GM20000 (cell line): ENCODE measurements around the gene PIP5K1A.
"Not testable (repeated sequence)": the region's sequence is repeated elsewhere in the genome, so short reads cannot be mapped to it uniquely, and the experiment has no call there.

Source experiments
- DNase-seq: peaks from one replicate; pipeline ENCODE4 v3.0.0; 2012; ENCODE audit warnings: low spot score
- TF ChIP-seq, protein P1 (sequence below): IDR thresholded peaks from 2 replicates; pipeline ENCODE4 v1.5.1; 2012; ENCODE audit warnings: mild to moderate bottlenecking, control low read depth; ENCODE audit errors: extremely low read depth, missing control alignments

PIP5K1A gene

DNA sequence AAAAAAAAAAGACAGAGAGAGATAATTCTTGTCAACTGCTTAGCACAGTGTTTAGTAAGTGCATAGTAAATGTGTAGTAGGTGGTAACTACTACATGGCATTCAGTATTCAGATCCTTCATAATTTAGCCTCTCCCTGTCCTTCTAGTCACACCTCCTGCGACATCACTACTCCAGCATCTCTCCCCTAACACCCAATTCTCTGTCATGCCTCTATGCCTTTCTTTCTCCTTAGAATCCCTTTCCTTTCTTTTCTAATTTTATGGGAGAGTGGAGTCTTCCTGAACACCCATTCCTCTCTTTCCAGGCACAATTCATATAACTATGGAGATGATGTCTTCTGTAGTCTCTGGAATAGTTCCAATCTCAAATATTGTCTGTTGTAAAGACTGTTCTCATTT is 4.5 kb upstream of the PIP5K1A start:
- no peak for DNase-seq
- TF ChIP-seq, protein P1, sequence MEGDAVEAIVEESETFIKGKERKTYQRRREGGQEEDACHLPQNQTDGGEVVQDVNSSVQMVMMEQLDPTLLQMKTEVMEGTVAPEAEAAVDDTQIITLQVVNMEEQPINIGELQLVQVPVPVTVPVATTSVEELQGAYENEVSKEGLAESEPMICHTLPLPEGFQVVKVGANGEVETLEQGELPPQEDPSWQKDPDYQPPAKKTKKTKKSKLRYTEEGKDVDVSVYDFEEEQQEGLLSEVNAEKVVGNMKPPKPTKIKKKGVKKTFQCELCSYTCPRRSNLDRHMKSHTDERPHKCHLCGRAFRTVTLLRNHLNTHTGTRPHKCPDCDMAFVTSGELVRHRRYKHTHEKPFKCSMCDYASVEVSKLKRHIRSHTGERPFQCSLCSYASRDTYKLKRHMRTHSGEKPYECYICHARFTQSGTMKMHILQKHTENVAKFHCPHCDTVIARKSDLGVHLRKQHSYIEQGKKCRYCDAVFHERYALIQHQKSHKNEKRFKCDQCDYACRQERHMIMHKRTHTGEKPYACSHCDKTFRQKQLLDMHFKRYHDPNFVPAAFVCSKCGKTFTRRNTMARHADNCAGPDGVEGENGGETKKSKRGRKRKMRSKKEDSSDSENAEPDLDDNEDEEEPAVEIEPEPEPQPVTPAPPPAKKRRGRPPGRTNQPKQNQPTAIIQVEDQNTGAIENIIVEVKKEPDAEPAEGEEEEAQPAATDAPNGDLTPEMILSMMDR, result no peak

DNA sequence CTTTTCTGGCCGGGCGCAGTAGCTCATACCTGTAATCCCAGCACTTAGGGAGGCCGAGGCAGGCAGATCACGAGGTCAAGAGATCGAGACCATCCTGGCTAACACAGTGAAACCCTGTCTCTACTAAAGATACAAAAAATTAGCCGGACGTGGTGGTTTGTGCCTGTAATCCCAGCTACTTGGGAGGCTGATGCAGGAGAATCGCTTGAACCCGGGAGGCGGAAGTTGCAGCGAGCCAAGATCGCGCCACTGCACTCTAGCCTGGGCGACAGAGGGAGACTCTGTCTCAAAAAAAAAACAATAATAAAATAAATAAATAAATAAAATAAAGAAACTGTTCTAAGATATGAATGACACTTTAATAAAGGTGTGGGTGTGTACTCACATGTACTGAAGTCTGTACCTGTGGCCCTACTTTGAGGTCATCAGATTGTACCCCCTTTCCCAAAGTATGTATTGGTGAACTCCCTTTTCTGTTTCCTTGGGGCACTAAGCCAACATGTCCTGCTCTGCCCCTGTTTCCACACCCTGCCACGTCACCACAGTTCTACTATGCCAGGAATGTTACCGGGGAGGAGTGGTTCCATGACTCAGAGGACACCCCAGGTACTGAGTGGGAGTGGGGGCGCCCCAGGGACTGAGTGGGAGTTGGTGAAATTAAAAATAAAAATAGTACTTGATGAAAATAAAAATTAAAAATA is 3.3 kb upstream of the PIP5K1A start:
- not testable (repeated sequence) for DNase-seq

DNA sequence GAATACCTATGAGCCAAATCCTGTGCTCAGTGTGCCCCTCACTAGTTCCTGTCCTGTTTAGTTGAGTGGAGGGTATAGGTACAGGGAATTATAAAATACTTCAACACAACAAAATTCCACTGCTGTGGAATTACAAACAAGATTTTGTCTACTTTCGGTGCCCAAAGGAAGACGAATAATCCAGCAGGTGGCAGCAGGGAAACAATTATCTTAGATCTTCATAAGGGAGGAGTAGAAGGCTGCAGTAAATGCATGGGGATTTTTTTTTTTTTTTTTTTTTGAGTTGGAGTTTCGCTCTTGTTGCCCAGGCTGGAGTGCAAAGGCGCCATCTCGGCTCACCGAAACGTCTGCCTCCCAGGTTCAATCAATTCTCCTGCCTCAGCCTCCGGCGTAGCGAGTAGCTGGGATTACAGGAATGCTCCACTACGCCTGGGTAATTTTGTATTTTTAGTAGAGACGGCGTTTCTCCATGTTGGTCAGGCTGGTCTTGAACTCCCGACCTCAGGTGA is 2.0 kb upstream of the PIP5K1A start:
- TF ChIP-seq, protein P1, result no peak
- peak; percentile 49 for DNase-seq

DNA sequence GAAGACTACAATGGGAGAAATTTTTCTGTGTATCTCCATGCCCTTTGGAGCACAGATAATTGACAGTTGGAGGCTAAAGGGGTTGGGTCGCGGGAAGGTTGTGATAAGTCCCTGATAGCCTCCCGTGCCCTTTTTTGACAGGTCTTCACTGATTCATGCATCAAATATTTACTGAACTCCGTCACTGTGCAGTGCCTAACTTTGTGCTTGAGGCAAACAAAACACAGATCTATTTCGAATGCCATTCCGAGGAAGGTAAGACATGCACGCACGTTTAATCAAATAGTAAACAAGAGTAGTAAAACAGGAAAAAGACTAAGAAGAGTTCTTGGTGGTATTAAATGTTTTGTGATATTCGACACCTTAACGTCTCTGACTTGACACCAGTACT is 494 bp upstream of the PIP5K1A start:
- TF ChIP-seq, protein P1, result no peak
- no peak for DNase-seq

DNA sequence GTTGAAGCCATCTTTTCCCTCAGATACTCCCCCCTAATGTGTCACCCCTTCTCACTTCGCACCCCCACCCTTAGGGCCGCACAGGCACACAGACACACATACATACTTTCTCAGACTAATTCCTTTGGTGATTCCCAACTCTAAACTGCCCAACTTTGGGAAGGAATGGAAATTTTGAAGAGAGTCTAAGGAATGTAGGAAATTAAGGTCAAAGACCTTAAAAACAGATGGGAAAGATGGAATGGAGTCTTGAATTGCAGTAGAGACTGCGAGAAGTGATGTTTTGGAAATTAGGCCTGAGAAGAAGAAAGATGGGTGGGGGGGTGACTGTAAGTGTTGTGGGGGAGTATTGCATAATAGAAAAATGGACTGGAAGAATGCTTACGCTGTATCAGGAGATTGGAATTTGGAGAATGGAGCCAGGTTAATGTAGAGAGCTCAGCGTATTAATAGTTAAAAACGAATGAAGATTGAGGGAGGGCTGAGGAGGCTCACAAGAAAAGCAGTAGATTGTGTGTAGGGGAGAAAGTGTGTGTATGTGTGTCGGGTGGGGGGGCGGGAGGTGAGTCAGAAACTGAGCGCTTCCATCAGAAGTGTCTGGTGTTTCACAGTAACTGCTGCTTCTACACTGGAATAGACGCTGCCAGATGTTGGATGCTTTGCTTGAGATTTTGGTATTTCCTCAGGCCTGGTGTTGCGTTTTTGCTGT is 1.7 kb downstream of the PIP5K1A start:
- DNase-seq, result no peak
- TF ChIP-seq, protein P1, result no peak

DNA sequence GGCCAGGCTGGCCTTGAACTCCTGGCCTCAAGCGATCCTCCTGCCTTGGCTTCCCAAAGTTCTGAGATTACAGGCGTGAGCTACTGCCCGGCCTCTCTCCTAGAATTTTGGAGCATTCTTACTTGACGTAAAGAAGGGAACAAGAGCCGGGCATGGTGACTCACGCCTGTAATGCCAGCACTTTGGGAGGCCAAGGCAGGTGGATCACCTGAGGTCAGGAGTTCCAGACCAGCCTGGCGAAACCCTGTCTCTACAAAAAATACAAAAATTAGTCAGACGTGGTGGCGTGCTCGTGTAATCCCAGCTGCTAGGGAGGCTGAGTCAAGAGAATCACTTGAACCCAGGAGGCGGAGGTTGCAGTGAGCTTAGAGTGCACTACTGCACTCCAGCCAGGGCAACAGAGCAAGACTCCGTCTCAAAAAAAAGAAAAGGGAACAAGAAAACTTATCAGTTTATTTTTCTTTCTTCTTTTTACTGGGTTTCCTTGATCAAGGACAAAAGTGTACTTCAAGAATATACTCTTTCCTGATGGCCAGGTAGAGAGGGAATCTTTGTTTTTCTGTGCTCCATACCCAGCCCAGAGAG is 7.1 kb downstream of the PIP5K1A start:
- not testable (repeated sequence) for DNase-seq

DNA sequence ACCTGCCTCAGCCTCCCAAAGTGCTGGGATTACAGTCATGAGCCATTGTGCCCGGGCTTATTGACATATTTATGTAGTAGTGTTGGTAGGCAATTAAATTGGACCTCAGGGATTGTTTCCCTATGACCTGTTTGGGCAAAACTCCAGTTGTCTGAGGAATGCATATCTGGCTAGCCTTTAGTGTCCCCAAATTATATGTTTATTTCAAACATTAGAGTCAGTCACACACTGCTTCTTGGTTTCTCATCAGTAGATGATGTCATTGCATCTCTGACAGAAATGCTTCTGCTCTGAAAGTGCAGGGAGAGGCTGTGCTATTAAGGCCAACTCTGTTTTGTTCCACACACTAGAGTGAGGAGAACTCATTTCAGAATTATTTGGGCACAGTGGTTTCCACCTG is 12.5 kb downstream of the PIP5K1A start:
- TF ChIP-seq, protein P1, result no peak
- no peak for DNase-seq

DNA sequence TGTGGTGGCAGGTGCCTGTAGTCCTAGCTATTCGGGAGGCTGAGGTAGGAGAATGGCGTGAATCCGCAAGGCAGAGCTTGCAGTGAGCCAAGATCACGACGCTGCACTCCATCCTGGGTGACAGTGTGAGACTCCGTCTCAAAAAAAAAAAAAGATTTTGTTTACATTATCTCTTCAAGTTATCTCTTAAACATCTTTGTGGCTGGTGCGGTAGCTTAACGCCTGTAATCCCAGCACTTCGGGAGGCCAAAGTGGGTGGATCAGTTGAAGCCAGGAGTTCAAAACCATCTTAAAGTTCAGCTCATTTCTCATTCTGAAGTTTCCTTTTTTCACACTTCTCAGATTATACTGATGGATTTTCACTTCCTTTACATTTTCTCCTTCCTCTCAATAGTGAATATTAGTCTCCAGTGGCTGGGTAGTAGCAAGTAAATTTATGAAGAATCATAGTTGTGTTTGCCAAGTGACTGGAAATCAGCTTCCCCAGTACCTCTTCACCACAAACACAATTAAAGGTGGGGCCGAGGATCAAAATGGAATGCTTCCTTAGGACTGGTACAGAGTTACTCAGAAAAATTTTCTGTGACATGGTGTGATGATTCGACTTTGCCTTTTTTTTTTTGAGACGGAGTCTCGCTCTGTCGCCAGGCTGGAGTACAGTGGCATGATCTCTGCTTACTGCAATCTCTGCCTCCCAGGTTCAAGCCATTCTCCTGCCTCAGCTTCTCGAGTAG is 13.8 kb downstream of the PIP5K1A start:
- DNase-seq, result no peak
- TF ChIP-seq, protein P1, result no peak
